GM18508 (cell line): ENCODE results near the gene IL1R1.

Experiments
- ATAC-seq: cut with Tn5 transposase; IDR thresholded peaks from one replicate; pipeline ENCODE4 v1.9.1; 2021; ENCODE audit warnings: moderate number of reproducible peaks; ENCODE audit not compliant: insufficient read depth, unreplicated experiment

IL1R1 gene

GRCh38 chr2:102191501-102191900 is 49.0 kb downstream of the IL1R1 start:
- no peak for ATAC-seq

DNA sequence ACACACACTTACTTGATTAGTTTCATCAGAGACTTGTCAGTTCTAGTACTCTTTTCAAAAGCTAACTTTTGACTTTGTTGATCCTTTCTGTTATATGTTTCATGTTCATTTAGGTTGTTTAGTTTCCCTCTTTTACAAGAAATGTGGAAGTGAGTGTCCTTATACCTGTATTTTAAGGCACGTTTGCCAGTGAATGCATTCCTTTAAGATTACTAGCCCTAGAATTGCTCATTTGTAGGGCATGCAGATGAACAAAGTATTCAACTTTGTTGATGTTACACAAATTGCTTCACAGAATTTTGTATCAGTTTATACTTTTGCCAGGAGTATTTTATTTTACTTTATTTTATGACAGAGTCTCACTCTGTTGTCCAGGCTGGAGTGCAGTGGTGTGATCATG is 50.5 kb downstream of the IL1R1 start:
- no peak for ATAC-seq

GRCh38 chr2:102194609-102195268 is 52.2 kb downstream of the IL1R1 start:
- no peak for ATAC-seq

GRCh38 chr2:102197389-102198137 is 55.0 kb downstream of the IL1R1 start:
- no peak for ATAC-seq

- ATAC-seq, result no peak
Measured at GRCh38 chr2:102200539-102200938, 58.0 kb downstream of the IL1R1 start.

DNA sequence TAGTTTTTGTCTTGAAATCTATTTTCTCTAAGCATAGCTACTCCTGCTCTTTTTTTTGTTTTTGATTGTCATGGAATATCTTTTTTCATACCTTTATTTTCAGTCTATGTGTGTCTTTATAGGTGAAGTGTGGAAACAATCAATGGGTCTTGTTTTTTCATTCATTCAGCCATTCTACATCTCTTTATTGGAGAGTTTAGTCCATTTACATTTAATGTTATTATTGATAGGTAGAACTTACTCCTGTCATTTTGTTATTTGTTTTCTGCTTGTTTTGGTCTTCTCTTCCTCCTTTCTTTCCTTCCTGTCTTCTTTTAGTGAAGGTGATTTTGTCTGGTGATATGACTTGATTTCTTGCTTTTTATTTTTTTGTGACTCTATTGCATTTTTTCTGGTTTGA is 62.1 kb downstream of the IL1R1 start:
- no peak for ATAC-seq

DNA sequence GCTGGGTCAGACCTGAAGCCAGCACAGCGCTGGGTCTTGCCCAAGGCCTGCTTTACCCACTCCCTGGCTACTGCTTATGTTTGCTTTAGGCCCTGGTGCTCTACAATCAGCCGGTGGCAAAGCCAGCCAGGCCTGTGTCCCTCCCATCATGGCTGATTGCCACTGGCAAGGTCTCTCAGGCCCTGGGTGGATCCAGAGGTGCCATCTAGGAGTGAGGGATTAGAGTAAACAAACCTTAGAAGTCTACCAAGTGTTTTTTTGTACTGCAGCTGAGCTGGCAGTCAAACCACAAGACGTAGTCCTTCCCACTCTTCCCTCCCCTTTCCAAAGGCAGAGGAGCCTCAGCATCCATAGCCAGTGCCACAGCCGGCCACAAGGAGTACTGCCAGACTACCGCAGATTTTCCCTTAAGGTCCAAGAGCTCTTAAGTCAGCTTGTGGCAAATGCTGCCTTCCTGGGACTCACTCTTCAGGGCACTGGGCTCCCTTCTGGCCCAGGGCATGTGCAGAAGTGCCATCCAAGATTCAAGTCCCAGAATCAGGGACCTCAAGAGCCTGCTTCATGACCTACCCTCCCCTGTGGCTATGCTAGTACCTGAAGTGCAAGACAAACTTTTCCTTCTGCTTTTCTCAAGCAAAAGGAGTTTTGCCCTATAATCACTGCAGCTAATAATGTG is 64.3 kb downstream of the IL1R1 start:
- ATAC-seq, result no peak

DNA sequence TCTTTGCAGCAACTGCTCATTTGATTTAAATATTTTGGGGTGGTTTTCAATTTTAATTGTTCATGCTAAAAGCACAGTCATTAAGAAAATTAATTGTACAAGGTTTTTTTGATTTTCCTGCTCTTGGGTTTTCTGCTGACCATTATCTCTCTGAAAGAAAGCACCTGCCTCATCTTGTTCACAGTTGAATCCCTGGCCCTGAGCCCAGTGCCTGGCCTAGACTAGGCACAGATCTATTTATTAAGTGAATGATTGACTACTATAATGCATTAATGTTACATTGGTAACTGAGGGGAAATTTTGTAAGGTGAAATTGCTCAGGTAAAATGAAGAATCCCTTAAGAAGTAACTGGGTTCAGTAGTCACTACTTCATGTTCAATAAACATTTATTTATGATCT is 66.2 kb downstream of the IL1R1 start:
- no peak for ATAC-seq

DNA sequence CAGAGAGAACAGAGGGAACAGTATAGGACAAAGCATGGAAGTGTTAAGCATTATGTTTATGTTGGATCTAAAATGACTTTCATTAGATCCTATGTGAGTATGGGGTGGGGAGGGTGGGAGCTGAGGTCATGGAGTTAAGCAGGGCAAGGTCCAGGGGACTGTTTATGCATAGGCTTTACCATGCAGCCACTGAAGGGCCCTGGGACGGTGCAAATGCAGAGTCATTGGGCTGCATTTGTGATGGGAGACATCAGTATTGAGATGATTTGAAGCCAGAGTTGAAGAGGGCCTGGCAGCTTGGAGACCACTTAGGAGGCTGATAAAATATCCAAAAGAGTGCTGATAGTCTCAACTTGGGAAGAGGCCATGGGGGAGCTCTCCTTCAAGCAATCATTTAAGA is 66.9 kb downstream of the IL1R1 start:
- ATAC-seq, result no peak

- no peak for ATAC-seq
Measured at GRCh38 chr2:102217032-102217431, 74.5 kb downstream of the IL1R1 start.

GRCh38 chr2:102224824-102225739 is 82.5 kb downstream of the IL1R1 start:
- no peak for ATAC-seq

GRCh38 chr2:102226171-102226570 is 83.6 kb downstream of the IL1R1 start:
- no peak for ATAC-seq

DNA sequence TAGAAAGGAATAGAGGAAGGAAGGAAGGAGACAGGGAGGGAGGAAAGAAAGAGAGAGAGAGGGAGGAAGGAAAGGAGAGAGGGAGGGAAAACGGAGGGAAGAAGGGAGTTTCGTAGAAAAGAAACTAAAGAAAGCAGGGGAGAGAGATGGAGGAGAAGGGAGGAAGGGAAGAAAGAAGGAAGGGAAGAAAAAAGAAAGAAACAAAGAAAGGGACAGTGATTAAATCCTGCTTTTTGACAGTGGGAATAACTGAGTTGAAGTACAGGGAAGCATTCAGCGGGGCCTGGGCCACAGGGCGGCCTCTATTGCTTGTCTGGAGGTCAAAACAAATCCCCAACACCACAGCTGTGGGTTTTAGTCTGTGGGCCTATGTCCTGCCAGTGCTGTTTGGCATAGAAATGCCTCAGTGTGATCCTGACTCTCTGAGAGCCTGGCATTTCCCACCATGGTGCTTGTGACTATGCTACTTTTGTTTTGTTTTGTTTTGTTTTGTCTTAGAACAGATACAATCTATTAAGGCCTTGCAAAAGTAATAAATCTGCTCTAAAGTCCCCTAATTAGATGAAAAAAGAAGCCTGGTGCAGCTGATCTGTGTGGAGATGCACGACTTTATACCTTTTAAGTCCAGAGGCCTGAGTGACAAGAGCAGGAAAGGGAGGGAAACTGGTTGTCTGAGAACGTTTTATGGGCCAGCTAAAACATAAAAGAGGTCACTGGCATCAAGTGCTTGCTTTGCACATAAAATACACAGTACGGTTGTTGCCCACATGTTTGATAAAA is 84.3 kb downstream of the IL1R1 start:
- no peak for ATAC-seq

GRCh38 chr2:102229141-102229769 is 86.7 kb downstream of the IL1R1 start:
- no peak for ATAC-seq
